ENCODE results near the gene MAPKBP1. TPM values are rescaled to one million over a fixed set of nuclear protein-coding genes. Genes with fewer than 3 reads are reported as not detected.
"Not testable (repeated sequence)": the region's sequence is repeated elsewhere in the genome, so short reads cannot be mapped to it uniquely, and the experiment has no call there.

MAPKBP1 gene
- total RNA-seq, 1 experiment from 2014 or later = 16.2 TPM

GRCh38 chr15:41735046-41735445 lies 39.2 kb upstream of the MAPKBP1 start:
- no peaks in the 10 kb centered on the region; the same call in 1 of the 2 replicates for H3K36me3 ChIP-seq (ENCODE audit: control insufficient read depth, insufficient read depth, low read length)
- H3K4me3 ChIP-seq (ENCODE audit: low read depth, low read length) = no peak overlapping the region
- no TSS peak for BruUV-seq (replicated peaks)
- H3K4me1 Mint-ChIP-seq (ENCODE audit: low read depth, unreplicated experiment) = no peaks in the 10 kb centered on the region
- H3K27me3 ChIP-seq (replicated peaks; ENCODE audit: control insufficient read depth, insufficient read depth, low read length) = no peaks in the 10 kb centered on the region
- H3K36me3 Mint-ChIP-seq (ENCODE audit: insufficient read depth, unreplicated experiment) = peaks cover 82% of the 10 kb centered on the region
- no peak overlapping the region for H3K4me3 Mint-ChIP-seq (ENCODE audit: unreplicated experiment)
- ChIA-PET POLR2A (no interaction called here), CTCF (no interaction called here)
- H3K9me3 Mint-ChIP-seq (ENCODE audit: unreplicated experiment) = no peaks in the 10 kb centered on the region
- H3K27me3 Mint-ChIP-seq (ENCODE audit: insufficient read depth, unreplicated experiment) = no peaks in the 10 kb centered on the region
- no peaks in the 10 kb centered on the region for H3K9me3 ChIP-seq
- no peak for DNase-seq
- intact Hi-C loops (cut with micrococcal nuclease; ENCODE audit: unreplicated experiment) = no loop called here
- no peak for TF ChIP-seq CTCF (IDR thresholded peaks at IDR 0.05; ENCODE audit: insufficient read depth in 1 of 2, low read depth in 1 of 2, low read length in 1 of 2, severe bottlenecking in 1 of 2, unreplicated experiment in 1 of 2)
- H3K4me1 ChIP-seq = no peaks in the 10 kb centered on the region
- no peak overlapping the region for H3K27ac Mint-ChIP-seq (ENCODE audit: unreplicated experiment)

- peaks cover 83% of the 10 kb centered on the region for H3K36me3 Mint-ChIP-seq (ENCODE audit: insufficient read depth, unreplicated experiment)
- H3K4me1 ChIP-seq; H3K4me3 ChIP-seq (ENCODE audit: low read depth, low read length); DNase-seq; H3K27me3 ChIP-seq (replicated peaks; ENCODE audit: control insufficient read depth, insufficient read depth, low read length); BruUV-seq (replicated peaks); H3K27ac Mint-ChIP-seq (ENCODE audit: unreplicated experiment); CTCF ChIA-PET; intact Hi-C loops (cut with micrococcal nuclease; ENCODE audit: unreplicated experiment); H3K27me3 Mint-ChIP-seq (ENCODE audit: insufficient read depth, unreplicated experiment); H3K4me1 Mint-ChIP-seq (ENCODE audit: low read depth, unreplicated experiment); H3K9me3 Mint-ChIP-seq (ENCODE audit: unreplicated experiment); H3K9me3 ChIP-seq; H3K4me3 Mint-ChIP-seq (ENCODE audit: unreplicated experiment); H3K36me3 ChIP-seq (ENCODE audit: control insufficient read depth, insufficient read depth, low read length); POLR2A ChIA-PET: not testable (repeated sequence)
Measured at GRCh38 chr15:41735492-41735891, 38.8 kb upstream of the MAPKBP1 start.

- Histone ChIP-seq H3K36me3 (ENCODE audit: control insufficient read depth, insufficient read depth, low read length) (peaks cover 6% of the 10 kb centered on the region), H3K4me1 (no peaks in the 10 kb centered on the region), H3K27me3 (replicated peaks; ENCODE audit: control insufficient read depth, insufficient read depth, low read length) (no peaks in the 10 kb centered on the region), H3K9me3 (no peaks in the 10 kb centered on the region), H3K4me3 (ENCODE audit: low read depth, low read length) (no peak overlapping the region)
- no peaks in the 10 kb centered on the region for H3K4me1 Mint-ChIP-seq (ENCODE audit: low read depth, unreplicated experiment)
- H3K27ac Mint-ChIP-seq (ENCODE audit: unreplicated experiment) = no peak overlapping the region
- no peaks in the 10 kb centered on the region for H3K27me3 Mint-ChIP-seq (ENCODE audit: insufficient read depth, unreplicated experiment)
- no peak for TF ChIP-seq CTCF (IDR thresholded peaks at IDR 0.05; ENCODE audit: insufficient read depth in 1 of 2, low read depth in 1 of 2, low read length in 1 of 2, severe bottlenecking in 1 of 2, unreplicated experiment in 1 of 2)
- no TSS peak for BruUV-seq (replicated peaks)
- intact Hi-C loops (cut with micrococcal nuclease; ENCODE audit: unreplicated experiment) = no loop called here
- H3K4me3 Mint-ChIP-seq (ENCODE audit: unreplicated experiment) = no peak overlapping the region
- DNase-seq = no peak
- H3K9me3 Mint-ChIP-seq (ENCODE audit: unreplicated experiment) = no peaks in the 10 kb centered on the region
- ChIA-PET POLR2A (no interaction called here), CTCF (interaction anchor here (0.5 kb wide), 1 partner anchor 40 kb away, joined by 3 read pairs; no protein-coding TSS in a partner anchor)
- peaks cover 90% of the 10 kb centered on the region for H3K36me3 Mint-ChIP-seq (ENCODE audit: insufficient read depth, unreplicated experiment)
Measured at GRCh38 chr15:41746802-41747201, 27.5 kb upstream of the MAPKBP1 start.

- no peak overlapping the region for H3K27ac Mint-ChIP-seq (ENCODE audit: unreplicated experiment)
- BruUV-seq (replicated peaks) = no TSS peak
- no peak for DNase-seq
- POLR2A ChIA-PET = no interaction called here
- Histone ChIP-seq H3K4me1 (no peaks in the 10 kb centered on the region), H3K36me3 (ENCODE audit: control insufficient read depth, insufficient read depth, low read length) (no peaks in the 10 kb centered on the region), H3K4me3 (ENCODE audit: low read depth, low read length) (no peak overlapping the region), H3K27me3 (replicated peaks; ENCODE audit: control insufficient read depth, insufficient read depth, low read length) (no peaks in the 10 kb centered on the region), H3K9me3 (no peaks in the 10 kb centered on the region)
- intact Hi-C loops (cut with micrococcal nuclease; ENCODE audit: unreplicated experiment) = no loop called here
- CTCF ChIA-PET = no interaction called here
- no peak for TF ChIP-seq CTCF (IDR thresholded peaks at IDR 0.05; ENCODE audit: insufficient read depth in 1 of 2, low read depth in 1 of 2, low read length in 1 of 2, severe bottlenecking in 1 of 2, unreplicated experiment in 1 of 2)
- H3K27me3 Mint-ChIP-seq (ENCODE audit: insufficient read depth, unreplicated experiment) = no peaks in the 10 kb centered on the region
- no peaks in the 10 kb centered on the region for H3K4me1 Mint-ChIP-seq (ENCODE audit: low read depth, unreplicated experiment)
- H3K4me3 Mint-ChIP-seq (ENCODE audit: unreplicated experiment) = no peak overlapping the region
- peaks cover 79% of the 10 kb centered on the region for H3K36me3 Mint-ChIP-seq (ENCODE audit: insufficient read depth, unreplicated experiment)
- H3K9me3 Mint-ChIP-seq (ENCODE audit: unreplicated experiment) = no peaks in the 10 kb centered on the region
Measured at GRCh38 chr15:41756198-41756597, 18.1 kb upstream of the MAPKBP1 start.
